Dendritic cell treated with granulocyte-macrophage colony-stimulating factor and Interleukin-4, amounts not matched to agents 40 ng/mL and 50 ng/mL, for 4 days (primary cell): Measurements from ENCODE around the gene NDUFAF3.

ENCODE experiments used
- H3K27ac Mint-ChIP-seq: one replicate; pipeline ENCODE4 v1.8.0; 2022; ENCODE audit warnings: mild to moderate bottlenecking, mixed read lengths
- H3K27me3 Mint-ChIP-seq: one replicate; pipeline ENCODE4 v1.8.0; 2022; ENCODE audit warnings: mild to moderate bottlenecking, mixed read lengths
- H3K36me3 Mint-ChIP-seq: one replicate; pipeline ENCODE4 v1.8.0; 2022; ENCODE audit warnings: low read depth, mixed read lengths
- H3K4me1 Mint-ChIP-seq: one replicate; pipeline ENCODE4 v1.8.0; 2022; ENCODE audit warnings: low read depth, mixed read lengths
- H3K4me3 Mint-ChIP-seq: one replicate; pipeline ENCODE4 v1.8.0; 2022; ENCODE audit warnings: mild to moderate bottlenecking, moderate library complexity, mixed read lengths
- H3K9me3 Mint-ChIP-seq: one replicate; pipeline ENCODE4 v1.8.0; 2022; ENCODE audit warnings: mixed read lengths
- intact Hi-C: fragments of 100-400 bp; cut with micrococcal nuclease; formaldehyde crosslinking; loops from one replicate; pipeline ENCODE4 v1.15.0; 2022

Gene NDUFAF3

DNA sequence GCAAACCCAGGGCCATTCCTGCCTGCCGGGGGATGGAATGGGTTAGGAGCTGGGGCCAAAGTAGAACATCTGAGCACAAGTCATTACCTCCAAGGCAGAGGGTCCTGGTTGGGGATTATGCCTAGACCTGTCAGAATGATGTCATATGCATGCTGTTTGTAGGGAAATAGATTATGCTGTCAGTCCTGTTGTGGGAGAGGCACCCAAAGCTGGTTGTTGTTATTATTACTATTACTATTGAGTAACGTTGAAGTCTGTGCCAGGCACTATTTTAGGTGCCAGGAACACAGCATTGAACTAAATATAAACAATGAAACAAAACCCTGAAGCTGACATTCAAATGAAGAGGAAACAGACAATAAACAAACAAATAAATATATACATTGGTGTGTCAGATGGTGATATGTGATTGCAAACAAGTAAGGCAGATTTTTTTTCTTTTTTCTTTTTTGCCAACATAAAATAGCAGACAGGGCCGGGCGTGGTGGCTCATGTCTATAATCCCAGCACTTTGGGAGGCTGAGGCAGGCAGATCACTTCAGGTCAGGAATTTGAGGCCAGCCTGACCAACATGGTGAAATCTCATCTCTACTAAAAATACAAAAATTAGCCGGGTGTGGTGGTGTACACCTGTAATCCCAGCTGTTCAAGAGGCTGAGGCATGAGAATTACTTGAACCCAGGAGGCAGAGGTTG lies 29.9 kb upstream of the NDUFAF3 start:
- Mint-ChIP-seq H3K27ac (no peak overlapping the region), H3K27me3 (no peaks in the 10 kb centered on the region), H3K36me3 (peaks cover 27% of the 10 kb centered on the region), H3K4me3 (no peak overlapping the region), H3K4me1 (peaks cover 41% of the 10 kb centered on the region), H3K9me3 (no peaks in the 10 kb centered on the region)
- intact Hi-C loops = loop anchor here (5.0 kb wide), 1 partner anchor 35 kb away; the partner anchor contains the start of gene IMPDH2

DNA sequence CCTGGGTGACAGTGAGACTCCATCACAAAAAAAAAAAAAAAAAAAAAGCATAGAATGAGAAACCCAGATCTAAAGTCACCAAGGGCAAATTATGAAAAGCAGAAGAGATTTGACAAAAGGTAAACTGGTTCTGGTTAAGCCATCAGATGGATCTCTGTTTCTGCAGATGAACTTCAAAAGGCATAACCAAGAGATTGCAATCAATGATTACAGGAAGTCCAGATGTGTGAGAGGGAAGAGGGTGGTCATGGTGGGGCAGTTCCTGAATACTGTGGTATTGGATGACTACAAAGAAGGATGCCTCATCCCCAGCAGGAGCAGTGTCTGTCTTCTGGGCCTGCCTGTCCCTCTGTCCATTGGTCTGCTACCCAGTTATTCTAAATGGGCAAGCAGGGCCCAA lies 28.1 kb upstream of the NDUFAF3 start:
- intact Hi-C loops = loop anchor here (5.0 kb wide), 1 partner anchor 33 kb away; the partner anchor contains the start of gene IMPDH2
- Mint-ChIP-seq H3K27ac (no peak overlapping the region), H3K36me3 (peaks cover 45% of the 10 kb centered on the region), H3K27me3 (no peaks in the 10 kb centered on the region), H3K9me3 (no peaks in the 10 kb centered on the region), H3K4me1 (peaks cover 33% of the 10 kb centered on the region), H3K4me3 (no peak overlapping the region)

DNA sequence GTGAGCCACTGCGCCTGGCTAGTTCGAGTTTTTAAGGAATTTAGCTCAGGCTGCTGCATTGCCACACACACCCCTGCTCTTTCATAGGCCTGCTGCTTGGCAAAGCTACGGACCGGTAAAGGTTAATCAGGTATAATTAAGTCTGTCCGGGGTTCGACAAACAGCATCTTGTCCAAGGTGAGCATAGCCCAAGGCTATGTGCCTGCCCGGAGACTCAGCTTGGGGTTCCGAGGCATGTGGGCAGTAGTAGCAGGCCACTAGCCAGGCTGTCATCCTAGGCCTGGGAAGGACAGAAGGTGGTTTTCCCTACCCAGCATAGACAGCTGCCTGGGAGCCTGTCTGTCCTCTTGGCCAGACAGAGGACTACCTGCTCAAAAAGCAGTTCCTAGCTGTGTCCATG lies 25.3 kb upstream of the NDUFAF3 start:
- Mint-ChIP-seq H3K27me3 (no peaks in the 10 kb centered on the region), H3K36me3 (peaks cover 45% of the 10 kb centered on the region), H3K27ac (no peak overlapping the region), H3K4me1 (peaks cover 12% of the 10 kb centered on the region), H3K9me3 (no peaks in the 10 kb centered on the region), H3K4me3 (no peak overlapping the region)
- intact Hi-C loops = no loop called here

DNA sequence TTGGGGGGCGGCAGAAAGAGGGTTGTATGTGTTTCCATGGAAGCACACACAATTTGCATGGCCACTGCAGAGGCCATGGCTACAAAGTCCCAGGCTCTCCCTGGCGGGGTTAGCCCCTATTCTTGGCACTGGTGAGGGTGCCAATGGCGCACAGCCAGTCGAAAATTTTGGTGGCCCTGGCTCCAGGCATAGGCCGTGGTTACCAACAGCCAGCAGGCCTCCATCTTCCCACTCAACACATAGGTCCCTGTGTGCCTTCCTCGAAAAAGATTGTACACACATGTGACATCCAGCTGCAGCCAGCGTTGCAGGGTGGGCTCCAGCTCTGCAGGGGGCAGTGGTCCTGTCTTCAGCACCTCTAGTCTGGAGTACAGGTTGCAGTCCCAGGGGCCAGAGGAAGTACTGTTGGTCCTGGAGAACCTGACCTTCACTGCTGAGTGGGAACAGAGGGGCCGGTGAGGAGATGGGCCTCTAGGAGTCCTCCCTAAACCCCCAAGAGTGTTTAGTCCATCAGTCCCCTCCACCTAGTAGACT lies 24.8 kb upstream of the NDUFAF3 start:
- H3K27ac Mint-ChIP-seq = no peak overlapping the region
- no peaks in the 10 kb centered on the region for H3K9me3 Mint-ChIP-seq
- H3K4me3 Mint-ChIP-seq = no peak overlapping the region
- peaks cover 50% of the 10 kb centered on the region for H3K36me3 Mint-ChIP-seq
- intact Hi-C loops = no loop called here
- H3K4me1 Mint-ChIP-seq = peaks cover 7% of the 10 kb centered on the region
- H3K27me3 Mint-ChIP-seq = no peaks in the 10 kb centered on the region

DNA sequence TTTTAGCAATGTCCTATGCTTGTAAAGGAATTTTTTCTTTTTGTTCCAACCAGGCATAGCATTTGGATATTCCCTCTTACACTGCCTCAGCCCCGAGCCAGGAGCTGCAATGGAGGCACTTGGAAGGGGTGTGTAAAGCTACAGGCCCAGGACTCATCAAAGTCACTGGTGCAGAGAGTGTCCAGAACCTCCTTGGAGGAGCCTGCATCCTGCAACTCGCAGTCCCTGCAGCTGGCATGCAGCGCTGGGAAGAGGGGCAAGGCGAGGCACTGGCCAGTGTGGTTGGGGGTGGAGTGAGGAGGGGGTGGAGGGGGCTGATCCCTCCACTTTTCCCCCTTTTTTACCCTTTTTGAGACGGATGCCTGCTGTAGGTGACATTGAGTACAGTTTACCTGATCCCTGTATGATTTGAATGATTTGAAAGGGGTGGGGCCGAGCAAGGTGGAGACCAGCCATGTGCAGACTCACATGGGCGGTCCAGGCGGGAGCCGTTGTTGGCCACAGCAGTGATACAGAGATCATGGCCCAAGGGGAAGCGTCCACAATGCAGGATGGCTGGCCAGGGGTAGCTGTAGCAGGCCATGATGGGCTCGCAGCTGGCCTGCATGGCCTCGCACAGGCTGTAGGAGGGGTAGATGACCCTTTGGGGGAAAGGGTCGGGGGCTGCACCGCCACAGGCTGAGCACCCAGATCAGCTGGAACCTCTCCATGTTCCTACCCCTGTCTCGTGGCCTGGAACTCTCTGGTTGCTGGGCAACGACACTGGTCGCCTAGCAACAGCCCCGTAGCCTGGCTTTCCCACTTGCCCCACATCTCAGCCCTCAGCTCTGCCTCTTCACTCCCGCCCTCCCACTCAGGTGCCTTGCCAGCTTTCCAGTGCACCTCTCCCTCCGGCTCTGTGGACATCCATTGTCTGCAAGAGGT lies 23.9 kb upstream of the NDUFAF3 start:
- Mint-ChIP-seq H3K36me3 (peaks cover 53% of the 10 kb centered on the region), H3K9me3 (no peaks in the 10 kb centered on the region), H3K4me1 (peaks cover 7% of the 10 kb centered on the region), H3K4me3 (no peak overlapping the region), H3K27ac (no peak overlapping the region), H3K27me3 (no peaks in the 10 kb centered on the region)
- intact Hi-C loops = no loop called here

DNA sequence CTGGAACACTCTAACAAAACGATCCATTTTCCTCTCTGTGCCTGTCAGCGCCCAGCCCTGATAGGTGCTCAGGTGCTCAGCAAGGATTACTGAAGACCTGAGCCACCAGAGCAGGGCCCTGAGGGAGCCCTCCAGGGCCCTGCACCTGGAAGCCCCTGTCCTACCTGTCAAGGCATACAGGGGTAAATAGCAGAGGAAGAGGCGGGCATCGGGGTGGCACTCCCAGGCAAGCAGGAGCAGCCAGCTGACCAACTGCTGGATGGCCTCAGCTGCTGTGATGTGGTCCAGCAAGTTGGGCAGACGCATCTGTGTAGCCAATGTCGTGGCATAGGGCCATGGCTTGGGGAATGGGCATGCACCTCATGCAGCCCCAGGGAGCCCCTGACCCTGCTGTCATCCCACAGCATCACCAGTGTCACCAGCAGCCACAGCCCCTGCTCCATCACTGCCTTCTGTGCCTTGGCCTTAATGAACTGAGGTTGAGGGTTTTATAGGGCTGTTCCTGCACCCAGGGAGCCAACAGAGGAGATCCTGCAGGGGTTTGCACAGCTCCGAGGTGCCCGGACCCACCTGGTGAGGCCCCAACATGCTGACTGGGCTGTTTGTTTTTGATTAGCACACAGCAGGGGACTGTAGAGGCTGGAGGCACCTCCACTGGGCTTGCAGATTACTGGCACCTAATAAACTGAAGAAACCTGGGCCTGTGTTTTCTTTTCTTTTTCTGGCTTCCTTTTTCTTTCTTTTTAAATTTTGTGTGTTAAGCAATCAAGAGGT lies 22.6 kb upstream of the NDUFAF3 start:
- intact Hi-C loops = no loop called here
- Mint-ChIP-seq H3K4me1 (no peaks in the 10 kb centered on the region), H3K36me3 (peaks cover 53% of the 10 kb centered on the region)

DNA sequence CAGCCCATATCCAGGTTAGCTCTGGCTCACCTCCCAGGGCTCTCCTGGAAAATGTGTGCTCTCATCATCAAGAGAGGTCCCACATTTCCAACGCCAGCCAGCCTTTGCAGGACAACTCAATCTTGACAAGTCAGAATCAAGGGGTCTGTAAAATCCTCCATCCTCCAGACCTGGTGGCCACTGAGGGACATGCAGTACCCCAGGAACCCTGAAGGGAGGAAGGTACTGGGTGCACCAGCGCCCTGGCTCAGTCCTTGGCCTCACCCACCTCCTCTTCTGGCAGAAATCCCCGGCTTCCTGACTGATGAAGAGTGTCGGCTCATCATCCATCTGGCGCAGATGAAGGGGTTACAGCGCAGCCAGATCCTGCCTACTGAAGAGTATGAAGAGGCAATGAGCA lies 20.8 kb upstream of the NDUFAF3 start:
- H3K4me3 Mint-ChIP-seq = no peak overlapping the region
- H3K27ac Mint-ChIP-seq = no peak overlapping the region
- intact Hi-C loops = no loop called here

More for the DNA sequence above, 22.6 kb upstream of the NDUFAF3 start:
- H3K4me3 Mint-ChIP-seq = no peak overlapping the region
- no peak overlapping the region for H3K27ac Mint-ChIP-seq
- no peaks in the 10 kb centered on the region for H3K27me3 Mint-ChIP-seq
- no peaks in the 10 kb centered on the region for H3K9me3 Mint-ChIP-seq

DNA sequence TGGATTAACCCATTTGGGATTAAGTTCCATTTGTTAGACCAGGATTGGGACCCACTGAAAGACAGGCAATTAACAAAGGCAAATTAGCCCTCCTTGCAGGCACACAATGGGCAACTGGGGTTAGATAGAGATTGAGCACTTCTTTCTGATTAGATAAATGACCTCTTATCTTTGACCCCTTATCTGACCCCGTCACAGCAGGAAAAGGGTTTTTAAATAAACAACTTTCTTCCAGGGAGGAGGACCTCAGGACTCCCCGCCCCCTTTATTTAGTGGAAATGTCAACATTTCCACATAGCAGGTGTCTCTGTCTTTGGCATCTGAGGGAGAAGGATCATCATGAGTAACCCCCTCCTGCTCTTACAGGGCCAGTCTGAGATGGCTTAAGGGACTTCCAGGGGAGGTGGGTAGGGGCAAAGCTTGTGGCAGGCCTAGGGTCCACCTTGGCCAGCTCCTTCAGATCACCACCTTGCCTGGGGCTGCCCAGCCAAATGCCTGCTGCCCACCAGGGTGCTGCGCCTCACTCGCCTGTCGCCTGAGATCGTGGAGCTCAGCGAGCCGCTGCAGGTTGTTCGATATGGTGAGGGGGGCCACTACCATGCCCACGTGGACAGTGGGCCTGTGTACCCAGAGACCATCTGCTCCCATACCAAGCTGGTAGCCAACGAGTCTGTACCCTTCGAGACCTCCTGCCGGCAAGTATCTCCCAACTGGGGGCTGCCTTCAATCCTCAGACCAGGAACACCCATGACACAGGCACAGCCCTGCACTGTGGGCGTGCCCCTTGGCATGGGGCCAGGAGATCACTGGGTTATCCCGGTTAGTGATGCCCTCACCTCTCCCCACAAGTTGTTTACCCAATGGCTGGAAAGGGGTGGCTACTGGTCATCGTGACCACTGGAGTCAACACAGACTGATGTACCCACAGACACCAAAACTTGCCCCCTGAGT lies 17.3 kb upstream of the NDUFAF3 start:
- intact Hi-C loops = no loop called here
- Mint-ChIP-seq H3K4me3 (no peak overlapping the region), H3K9me3 (no peaks in the 10 kb centered on the region), H3K4me1 (peaks cover 32% of the 10 kb centered on the region), H3K36me3 (peaks cover 34% of the 10 kb centered on the region), H3K27me3 (no peaks in the 10 kb centered on the region), H3K27ac (no peak overlapping the region)

More for the DNA sequence above, 20.8 kb upstream of the NDUFAF3 start:
- Mint-ChIP-seq H3K4me1 (peaks cover under 1% of the 10 kb centered on the region), H3K27me3 (no peaks in the 10 kb centered on the region), H3K9me3 (no peaks in the 10 kb centered on the region), H3K36me3 (peaks cover 35% of the 10 kb centered on the region)

DNA sequence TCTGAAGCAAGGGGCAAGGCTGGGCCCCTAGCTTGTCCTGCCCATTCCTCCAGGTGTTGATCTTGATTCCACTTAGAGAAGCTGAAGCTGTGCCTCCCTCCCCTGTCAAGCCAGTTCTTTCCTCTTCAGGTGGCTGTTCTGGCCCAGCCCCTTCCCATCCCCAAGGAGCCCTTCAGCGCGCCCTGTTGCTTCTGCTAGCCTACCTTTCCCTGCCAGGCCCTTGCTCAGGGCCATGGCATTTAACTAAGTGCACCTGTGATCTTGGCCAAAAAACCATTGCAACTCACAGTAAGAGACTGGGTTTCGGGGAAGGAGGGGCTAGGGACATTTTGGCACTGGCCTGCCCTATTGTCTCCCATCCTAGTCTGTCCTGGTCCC lies 16.6 kb upstream of the NDUFAF3 start:
- intact Hi-C loops = no loop called here
- no peaks in the 10 kb centered on the region for H3K9me3 Mint-ChIP-seq
- H3K4me1 Mint-ChIP-seq = peaks cover 32% of the 10 kb centered on the region
- H3K4me3 Mint-ChIP-seq = no peak overlapping the region
- no peak overlapping the region for H3K27ac Mint-ChIP-seq
- peaks cover 39% of the 10 kb centered on the region for H3K36me3 Mint-ChIP-seq
- no peaks in the 10 kb centered on the region for H3K27me3 Mint-ChIP-seq

DNA sequence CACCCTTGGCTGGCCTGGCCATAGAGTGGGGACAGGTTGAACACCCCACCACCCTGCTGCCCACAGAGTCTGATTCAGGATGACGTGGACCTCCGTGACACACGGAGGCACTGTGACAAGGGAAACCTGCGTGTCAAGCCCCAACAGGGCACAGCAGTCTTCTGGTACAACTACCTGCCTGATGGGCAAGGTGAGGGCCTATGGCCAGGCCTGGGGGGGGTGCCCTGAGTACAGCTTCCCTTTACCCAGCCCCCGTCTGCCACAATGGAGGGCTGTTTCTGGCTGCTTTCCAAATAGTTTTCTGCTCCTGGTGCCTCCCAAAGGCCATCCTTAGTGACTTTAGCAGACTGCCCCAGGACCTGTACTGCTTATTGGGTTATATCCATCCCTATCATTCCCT lies 15.9 kb upstream of the NDUFAF3 start:
- Mint-ChIP-seq H3K36me3 (peaks cover 46% of the 10 kb centered on the region), H3K27me3 (no peaks in the 10 kb centered on the region), H3K9me3 (no peaks in the 10 kb centered on the region), H3K27ac (no peak overlapping the region), H3K4me1 (peaks cover 32% of the 10 kb centered on the region), H3K4me3 (no peak overlapping the region)
- intact Hi-C loops = no loop called here

DNA sequence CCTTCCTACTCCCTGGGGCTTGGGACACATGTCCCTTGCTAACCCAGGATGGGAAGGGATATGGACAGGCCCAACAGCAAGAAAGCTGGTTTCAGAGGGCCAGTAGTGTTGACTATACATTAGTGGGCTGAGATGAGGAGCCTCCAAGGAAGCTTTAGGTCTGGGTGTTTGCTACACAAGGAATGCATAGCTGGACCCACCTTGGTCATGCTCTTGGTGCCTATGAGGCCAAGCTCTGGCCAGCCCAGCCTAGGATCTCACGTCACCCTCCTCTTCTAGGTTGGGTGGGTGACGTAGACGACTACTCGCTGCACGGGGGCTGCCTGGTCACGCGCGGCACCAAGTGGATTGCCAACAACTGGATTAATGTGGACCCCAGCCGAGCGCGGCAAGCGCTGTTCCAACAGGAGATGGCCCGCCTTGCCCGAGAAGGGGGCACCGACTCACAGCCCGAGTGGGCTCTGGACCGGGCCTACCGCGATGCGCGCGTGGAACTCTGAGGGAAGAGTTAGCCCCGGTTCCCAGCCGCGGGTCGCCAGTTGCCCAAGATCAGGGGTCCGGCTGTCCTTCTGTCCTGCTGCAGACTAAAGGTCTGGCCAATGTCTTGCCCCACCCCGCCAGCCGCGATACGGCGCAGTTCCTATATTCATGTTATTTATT lies 15.4 kb upstream of the NDUFAF3 start:
- Mint-ChIP-seq H3K4me3 (peak overlapping the region; percentile 99), H3K27ac (peak overlapping the region; percentile 100), H3K27me3 (no peaks in the 10 kb centered on the region), H3K4me1 (peaks cover 32% of the 10 kb centered on the region), H3K36me3 (peaks cover 51% of the 10 kb centered on the region), H3K9me3 (no peaks in the 10 kb centered on the region)
- intact Hi-C loops = loop anchor here (1.0 kb wide), 1 partner anchor 15 kb away; no protein-coding TSS in a partner anchor

DNA sequence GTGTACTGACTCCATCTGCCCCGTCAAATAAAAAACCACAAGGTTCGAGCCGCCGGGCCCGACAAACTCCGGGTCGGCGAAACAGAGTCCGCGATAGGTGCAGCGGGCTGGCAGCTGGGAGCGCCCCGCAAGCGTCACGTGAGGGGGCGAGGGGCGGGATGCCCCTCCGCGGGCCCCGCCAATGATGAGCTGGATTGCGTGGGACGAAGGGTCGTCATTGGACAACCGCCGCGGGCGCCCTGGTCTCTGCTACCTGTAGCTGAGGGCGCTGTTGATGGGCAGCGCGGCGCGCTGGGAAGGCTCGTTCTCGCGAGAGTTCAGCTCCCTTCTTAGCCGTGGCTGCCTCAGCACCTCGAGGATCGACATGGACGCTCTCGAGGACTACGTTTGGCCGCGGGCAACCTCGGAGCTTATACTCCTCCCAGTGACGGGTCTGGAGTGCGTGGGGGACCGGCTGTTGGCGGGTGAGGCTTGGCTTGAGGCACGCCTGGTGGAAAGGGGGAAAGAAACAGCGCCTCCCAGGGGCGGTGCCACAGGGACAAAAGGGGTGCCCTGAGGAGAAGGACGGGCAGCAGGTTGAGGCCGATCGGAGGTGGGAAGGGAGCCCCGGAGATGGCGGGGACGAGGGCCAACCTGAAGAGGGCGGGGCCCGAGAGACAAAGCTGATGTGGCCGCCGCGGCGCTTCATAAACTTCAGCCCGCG lies 14.7 kb upstream of the NDUFAF3 start, which contains the start of gene WDR6:
TSS of gene WDR6 (plus strand) at position 324 of the 703 bp plus-strand sequence. CDS start at position 365, 41 bp downstream.
- peak within 1 kb of the TSS; percentile 99 for H3K4me3 Mint-ChIP-seq
- peaks cover 52% of the 10 kb centered on the region for H3K36me3 Mint-ChIP-seq
- no peaks in the 10 kb centered on the region for H3K27me3 Mint-ChIP-seq
- intact Hi-C loops = loop anchor here (1.0 kb wide), 1 partner anchor 14 kb away; no protein-coding TSS in a partner anchor
- H3K9me3 Mint-ChIP-seq = no peaks in the 10 kb centered on the region
- H3K4me1 Mint-ChIP-seq = peaks cover 39% of the 10 kb centered on the region
- peak within 1 kb of the TSS; percentile 100 for H3K27ac Mint-ChIP-seq
